Measurements from ENCODE around the gene ZBTB39.
A peak's percentile ranks its signal among the peaks of the same experiment; 100 is the strongest.

ZBTB39 gene

GRCh38 chr12:57009949-57010626 is 3.7 kb upstream of the ZBTB39 start:
- Histone ChIP-seq H3K27me3 (ENCODE audit: insufficient read depth, low read length, poor library complexity, severe bottlenecking) (no peaks in the 10 kb centered on the region), H3K36me3 (ENCODE audit: insufficient read depth, low read length) (no peaks in the 10 kb centered on the region), H3K4me2 (ENCODE audit: low read depth, low read length, poor library complexity, severe bottlenecking) (no peak overlapping the region), H3K9me3 (ENCODE audit: insufficient read depth, low read depth, low read length) (no peaks in the 10 kb centered on the region), H3K4me1 (ENCODE audit: insufficient read depth, low read length, poor library complexity, severe bottlenecking) (peaks cover 12% of the 10 kb centered on the region), H3K4me3 (ENCODE audit: low read length, poor library complexity, severe bottlenecking) (no peak overlapping the region), H3F3A (ENCODE audit: low read depth) (no peaks in the 10 kb centered on the region), H2AFZ (ENCODE audit: low read length) (no peak overlapping the region), H3K9ac (ENCODE audit: low read depth, low read length, poor library complexity, severe bottlenecking) (no peak overlapping the region), H3K9me2 (replicated peaks; ENCODE audit: low read depth, low read length) (no peaks in the 10 kb centered on the region), H3K79me2 (ENCODE audit: insufficient read depth, low read length) (peaks cover 11% of the 10 kb centered on the region), H4K20me1 (ENCODE audit: insufficient read depth, low read length, poor library complexity, severe bottlenecking) (peaks cover 7% of the 10 kb centered on the region)
- TF ChIP-seq EZH2phosphoT487 (IDR thresholded peaks at IDR 0.05; ENCODE audit: borderline replicate concordance) (no peak), CTCF (conservative IDR thresholded peaks at IDR 0.05; ENCODE audit: low read length) (no peak)

GRCh38 chr12:57008178-57008577 is 1.8 kb upstream of the ZBTB39 start:
- H3K9ac ChIP-seq (ENCODE audit: low read depth, low read length, poor library complexity, severe bottlenecking): no peak overlapping the region
- peaks cover 31% of the 10 kb centered on the region for H3K79me2 ChIP-seq (ENCODE audit: insufficient read depth, low read length)
- H3K9me3 ChIP-seq (ENCODE audit: insufficient read depth, low read depth, low read length): no peaks in the 10 kb centered on the region
- no peaks in the 10 kb centered on the region for H3F3A ChIP-seq (ENCODE audit: low read depth)
- peaks cover 20% of the 10 kb centered on the region for H4K20me1 ChIP-seq (ENCODE audit: insufficient read depth, low read length, poor library complexity, severe bottlenecking)
- H3K27me3 ChIP-seq (ENCODE audit: insufficient read depth, low read length, poor library complexity, severe bottlenecking): no peaks in the 10 kb centered on the region
- TF ChIP-seq EZH2phosphoT487 (IDR thresholded peaks at IDR 0.05; ENCODE audit: borderline replicate concordance): no peak
- TF ChIP-seq CTCF (conservative IDR thresholded peaks at IDR 0.05; ENCODE audit: low read length): peak; percentile 85
- peaks cover 21% of the 10 kb centered on the region for H3K4me1 ChIP-seq (ENCODE audit: insufficient read depth, low read length, poor library complexity, severe bottlenecking)
- peaks cover 13% of the 10 kb centered on the region; the same call in 1 of the 2 replicates for H3K36me3 ChIP-seq (ENCODE audit: insufficient read depth, low read length)
- no peak overlapping the region for H3K4me3 ChIP-seq (ENCODE audit: low read length, poor library complexity, severe bottlenecking)
- H3K9me2 ChIP-seq (replicated peaks; ENCODE audit: low read depth, low read length): no peaks in the 10 kb centered on the region
- H3K4me2 ChIP-seq (ENCODE audit: low read depth, low read length, poor library complexity, severe bottlenecking): no peak overlapping the region
- H2AFZ ChIP-seq (ENCODE audit: low read length): peak overlapping the region; percentile 66

- H4K20me1 ChIP-seq (ENCODE audit: insufficient read depth, low read length, poor library complexity, severe bottlenecking): peaks cover 29% of the 10 kb centered on the region
- no peaks in the 10 kb centered on the region for H3F3A ChIP-seq (ENCODE audit: low read depth)
- peak overlapping the region; percentile 52 for H3K4me2 ChIP-seq (ENCODE audit: low read depth, low read length, poor library complexity, severe bottlenecking)
- H3K27me3 ChIP-seq (ENCODE audit: insufficient read depth, low read length, poor library complexity, severe bottlenecking): no peaks in the 10 kb centered on the region
- H3K9me2 ChIP-seq (replicated peaks; ENCODE audit: low read depth, low read length): no peaks in the 10 kb centered on the region
- H3K36me3 ChIP-seq (ENCODE audit: insufficient read depth, low read length): peaks cover 25% of the 10 kb centered on the region; the same call in 1 of the 2 replicates
- peak overlapping the region; percentile 44 for H3K4me3 ChIP-seq (ENCODE audit: low read length, poor library complexity, severe bottlenecking)
- H3K4me1 ChIP-seq (ENCODE audit: insufficient read depth, low read length, poor library complexity, severe bottlenecking): peaks cover 23% of the 10 kb centered on the region
- H3K79me2 ChIP-seq (ENCODE audit: insufficient read depth, low read length): peaks cover 43% of the 10 kb centered on the region
- no peak for TF ChIP-seq EZH2phosphoT487 (IDR thresholded peaks at IDR 0.05; ENCODE audit: borderline replicate concordance)
- TF ChIP-seq CTCF (conservative IDR thresholded peaks at IDR 0.05; ENCODE audit: low read length): no peak
- no peaks in the 10 kb centered on the region for H3K9me3 ChIP-seq (ENCODE audit: insufficient read depth, low read depth, low read length)
- peak overlapping the region; percentile 61 for H2AFZ ChIP-seq (ENCODE audit: low read length)
- peak overlapping the region; percentile 46 for H3K9ac ChIP-seq (ENCODE audit: low read depth, low read length, poor library complexity, severe bottlenecking)
Observed at GRCh38 chr12:57006809-57007475, 596 bp upstream of the ZBTB39 start.
